Urinary bladder (tissue), 4 donors: ENCODE data around the gene ERICH6B. TPM values are rescaled to one million over a fixed set of nuclear protein-coding genes. Genes with fewer than 3 reads are reported as not detected.

ENCODE experiments used
- DNase-seq: peaks from one replicate; pipeline ENCODE4 v3.0.0-alpha.2; 2015; ENCODE audit errors: extremely low spot score
- H3K27ac ChIP-seq: one replicate; pipeline ENCODE4 v1.5.1; 2013; ENCODE audit warnings: low read depth, mild to moderate bottlenecking, moderate library complexity
- H3K36me3 ChIP-seq: one replicate; pipeline ENCODE4 v1.6.1; 2013; ENCODE audit warnings: mild to moderate bottlenecking, moderate library complexity; ENCODE audit not compliant: insufficient read depth
- H3K4me1 ChIP-seq: one replicate; pipeline ENCODE4 v1.6.1; 2013; ENCODE audit warnings: mild to moderate bottlenecking, moderate library complexity; ENCODE audit not compliant: insufficient read depth
- H3K4me3 ChIP-seq: one replicate; pipeline ENCODE4 v1.5.1; 2013; ENCODE audit warnings: low read depth, low read length
- whole genome bisulfite sequencing: extraction: QIAGEN DNeasy Blood & Tissue Kit; methylation state at CpG from one replicate; pipeline ENCODE4 v1.1.7; 2013; 5-methylcytosine and 5-hydroxymethylcytosine counted together
- polyA plus RNA-seq: library from polyadenylated mRNA; stranded (reverse); fragments of 200-250 nt; gene quantifications from one replicate; pipeline ENCODE4 v1.2.3, GENCODE V29; 2013
- total RNA-seq: library from RNA; depleted of rRNA; stranded (reverse); fragments of >200 nt; gene quantifications from one replicate; pipeline ENCODE4 v1.2.3, GENCODE V29; 2014
- donor health status: healthy with polysubstance abuse.
- donor health status: healthy.

The ERICH6B gene
- total and polyA plus RNA-seq, 2 donors: not detected

- Histone ChIP-seq H3K4me3 (no peak overlapping the region), H3K27ac (no peak overlapping the region), H3K4me1 (no peaks in the 10 kb centered on the region), H3K36me3 (no peaks in the 10 kb centered on the region)
- 69% methylated on average over 6 of the region's 6 CpGs for WGBS
- no peak for DNase-seq
Observed at GRCh38 chr13:45545686-45546409, 69.7 kb downstream of the ERICH6B start.

GRCh38 chr13:45544520-45544919 lies 71.0 kb downstream of the ERICH6B start:
- DNase-seq: no peak
- H3K4me1 ChIP-seq: no peaks in the 10 kb centered on the region

GRCh38 chr13:45542878-45543277 lies 72.7 kb downstream of the ERICH6B start:
- Histone ChIP-seq H3K36me3 (no peaks in the 10 kb centered on the region), H3K4me3 (no peak overlapping the region), H3K4me1 (no peaks in the 10 kb centered on the region), H3K27ac (no peak overlapping the region)
- no peak for DNase-seq
- WGBS: 88% methylated on average over 5 of the region's 5 CpGs

More at GRCh38 chr13:45544520-45544919, 71.0 kb downstream of the ERICH6B start:
- 91% methylated on average over 2 of the region's 2 CpGs for WGBS
- Histone ChIP-seq H3K27ac (no peak overlapping the region), H3K4me3 (no peak overlapping the region), H3K36me3 (no peaks in the 10 kb centered on the region)

- 83% methylated on average over 8 of the region's 8 CpGs for WGBS
- Histone ChIP-seq H3K4me1 (no peaks in the 10 kb centered on the region), H3K27ac (no peak overlapping the region), H3K4me3 (no peak overlapping the region), H3K36me3 (no peaks in the 10 kb centered on the region)
- no peak for DNase-seq
Observed at GRCh38 chr13:45542391-45542790, 73.1 kb downstream of the ERICH6B start.

- no peak for DNase-seq
- H3K36me3 ChIP-seq: no peaks in the 10 kb centered on the region
- H3K27ac ChIP-seq: no peak overlapping the region
- H3K4me3 ChIP-seq: no peak overlapping the region
- no peaks in the 10 kb centered on the region for H3K4me1 ChIP-seq
- 91% methylated on average over 11 of the region's 11 CpGs for WGBS
Observed at GRCh38 chr13:45541806-45542205, 73.7 kb downstream of the ERICH6B start.

- Histone ChIP-seq H3K27ac (no peak overlapping the region), H3K36me3 (no peaks in the 10 kb centered on the region), H3K4me3 (no peak overlapping the region), H3K4me1 (no peaks in the 10 kb centered on the region)
- WGBS: 89% methylated on average over 10 of the region's 10 CpGs
- DNase-seq: no peak
Observed at GRCh38 chr13:45540864-45541263, 74.7 kb downstream of the ERICH6B start.

- 87% methylated on average over 6 of the region's 6 CpGs for WGBS
- no peak for DNase-seq
Observed at GRCh38 chr13:45540195-45540594, 75.3 kb downstream of the ERICH6B start.

GRCh38 chr13:45538382-45538781 lies 77.2 kb downstream of the ERICH6B start:
- Histone ChIP-seq H3K4me1 (no peaks in the 10 kb centered on the region), H3K4me3 (no peak overlapping the region), H3K36me3 (peaks cover 2% of the 10 kb centered on the region), H3K27ac (no peak overlapping the region)
- no peak for DNase-seq
- WGBS: 71% methylated on average over 2 of the region's 2 CpGs

More at GRCh38 chr13:45540195-45540594, 75.3 kb downstream of the ERICH6B start:
- H3K27ac ChIP-seq: no peak overlapping the region
- H3K4me1 ChIP-seq: no peaks in the 10 kb centered on the region
- H3K36me3 ChIP-seq: no peaks in the 10 kb centered on the region
- H3K4me3 ChIP-seq: no peak overlapping the region

GRCh38 chr13:45537516-45537915 lies 78.0 kb downstream of the ERICH6B start:
- Histone ChIP-seq H3K4me1 (no peaks in the 10 kb centered on the region), H3K36me3 (peaks cover 2% of the 10 kb centered on the region), H3K4me3 (no peak overlapping the region), H3K27ac (no peak overlapping the region)
- DNase-seq: no peak
- 69% methylated on average over 1 of the region's 1 CpG for WGBS

GRCh38 chr13:45536224-45536623 lies 79.3 kb downstream of the ERICH6B start:
- Histone ChIP-seq H3K4me3 (no peak overlapping the region), H3K4me1 (no peaks in the 10 kb centered on the region), H3K36me3 (peaks cover 2% of the 10 kb centered on the region), H3K27ac (no peak overlapping the region)
- WGBS: 99% methylated on average over 2 of the region's 2 CpGs
- no peak for DNase-seq

- no peak overlapping the region for H3K4me3 ChIP-seq
- WGBS: 85% methylated on average over 9 of the region's 9 CpGs
- no peak overlapping the region for H3K27ac ChIP-seq
- no peak for DNase-seq
- H3K4me1 ChIP-seq: no peaks in the 10 kb centered on the region
- H3K36me3 ChIP-seq: peaks cover 4% of the 10 kb centered on the region
Observed at GRCh38 chr13:45534604-45535003, 80.9 kb downstream of the ERICH6B start.

GRCh38 chr13:45529758-45530157 lies 85.8 kb downstream of the ERICH6B start:
- Histone ChIP-seq H3K27ac (no peak overlapping the region), H3K4me3 (no peak overlapping the region), H3K36me3 (peaks cover 4% of the 10 kb centered on the region), H3K4me1 (no peaks in the 10 kb centered on the region)
- 83% methylated on average over 3 of the region's 3 CpGs for WGBS
- DNase-seq: no peak

GRCh38 chr13:45527699-45528462 lies 87.7 kb downstream of the ERICH6B start:
- 44% methylated on average over 6 of the region's 6 CpGs for WGBS
- H3K27ac ChIP-seq: no peak overlapping the region

GRCh38 chr13:45522571-45522970 lies 93.0 kb downstream of the ERICH6B start:
- no peak for DNase-seq
- H3K4me1 ChIP-seq: no peaks in the 10 kb centered on the region
- H3K27ac ChIP-seq: no peak overlapping the region
- peaks cover 3% of the 10 kb centered on the region for H3K36me3 ChIP-seq
- WGBS: 58% methylated on average over 2 of the region's 2 CpGs
- no peak overlapping the region for H3K4me3 ChIP-seq

More at GRCh38 chr13:45527699-45528462, 87.7 kb downstream of the ERICH6B start:
- Histone ChIP-seq H3K36me3 (peaks cover 2% of the 10 kb centered on the region), H3K4me3 (no peak overlapping the region), H3K4me1 (no peaks in the 10 kb centered on the region)
- DNase-seq: no peak
